ENCODE data around the gene TLNRD1. TPM values are rescaled to one million over a fixed set of nuclear protein-coding genes. Genes with fewer than 3 reads are reported as not detected.

The TLNRD1 gene
- total RNA-seq, 1 donor from 2014 or later, result 4.5 TPM

DNA sequence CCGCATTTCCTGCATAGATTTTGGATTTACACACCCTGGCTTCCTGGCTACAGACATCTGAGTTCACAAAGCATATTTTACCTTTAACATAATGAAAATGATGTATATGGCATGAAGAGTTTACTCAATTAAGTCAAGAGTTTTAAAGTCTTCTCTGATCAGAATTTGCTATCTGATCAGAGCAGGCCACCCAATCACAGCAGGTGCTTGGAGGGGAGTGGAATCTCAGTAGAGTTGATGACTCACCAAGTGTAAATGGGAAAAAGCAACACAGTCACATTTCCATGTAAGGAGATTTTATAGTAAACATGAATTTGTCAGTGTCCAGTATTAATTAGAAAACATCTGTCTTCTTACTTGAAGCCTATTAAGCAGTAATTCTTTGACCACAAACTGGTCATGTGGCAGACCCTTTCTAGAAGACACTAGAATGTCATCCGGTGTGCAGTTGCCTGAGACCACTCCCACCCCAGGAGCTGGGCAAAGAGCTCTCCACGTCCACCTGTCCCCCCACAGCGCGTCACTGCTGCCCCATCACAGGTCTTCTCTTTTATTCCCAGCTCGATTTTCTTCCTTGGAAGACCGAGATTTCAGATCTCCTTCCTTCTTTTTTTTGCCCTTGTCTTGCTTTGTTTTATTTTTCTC is 21.9 kb upstream of the TLNRD1 start:
- no peak for DNase-seq

DNA sequence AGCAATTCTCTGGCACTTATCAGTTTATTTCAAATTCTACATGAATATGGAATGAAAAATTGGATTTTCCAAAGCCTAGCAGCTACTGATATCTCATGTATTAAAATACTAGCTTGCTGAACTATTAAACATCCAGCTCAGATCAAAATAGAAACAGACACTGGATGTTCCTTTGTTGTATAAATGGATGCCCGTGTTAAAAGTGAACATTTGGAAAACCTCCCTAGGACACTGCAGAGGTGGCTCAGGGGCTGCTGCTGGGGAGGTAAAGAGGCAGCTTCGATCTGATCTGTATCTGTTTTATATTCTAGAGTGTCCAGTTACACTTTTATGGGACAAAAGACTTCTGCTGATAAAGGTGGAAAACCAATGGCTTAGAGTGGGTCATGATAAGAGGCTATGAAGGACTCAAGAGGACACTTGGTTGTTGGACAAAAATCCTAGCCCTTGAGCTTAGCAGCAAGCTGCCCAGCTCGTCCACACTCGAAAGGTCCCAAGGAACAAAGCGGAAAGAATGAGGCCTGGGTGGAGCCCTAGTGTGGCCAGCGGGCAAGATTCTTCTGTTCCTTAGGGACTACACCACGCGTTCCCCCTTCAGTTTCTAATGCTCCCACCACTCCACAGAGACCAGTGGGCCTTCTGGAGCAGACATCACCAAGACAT is 21.1 kb upstream of the TLNRD1 start:
- DNase-seq, result no peak

DNA sequence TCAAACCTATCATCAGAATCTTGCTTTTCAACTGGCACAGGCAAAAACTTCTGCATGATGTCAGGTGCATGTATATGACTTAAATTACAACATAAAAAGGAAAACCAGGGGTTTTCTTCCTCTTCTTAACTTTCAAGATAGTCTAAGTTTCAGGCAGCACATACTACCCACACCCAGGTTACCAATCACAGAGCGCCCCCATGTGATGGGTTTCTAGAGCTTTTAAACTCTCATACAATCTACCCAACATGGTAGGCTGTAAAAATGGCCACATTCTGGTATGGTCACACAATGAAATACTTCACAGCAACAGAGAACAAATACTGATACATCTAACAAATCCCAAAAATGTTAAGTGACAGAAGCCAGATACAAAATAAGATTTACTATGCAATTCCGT is 18.5 kb upstream of the TLNRD1 start:
- no peak for DNase-seq

DNA sequence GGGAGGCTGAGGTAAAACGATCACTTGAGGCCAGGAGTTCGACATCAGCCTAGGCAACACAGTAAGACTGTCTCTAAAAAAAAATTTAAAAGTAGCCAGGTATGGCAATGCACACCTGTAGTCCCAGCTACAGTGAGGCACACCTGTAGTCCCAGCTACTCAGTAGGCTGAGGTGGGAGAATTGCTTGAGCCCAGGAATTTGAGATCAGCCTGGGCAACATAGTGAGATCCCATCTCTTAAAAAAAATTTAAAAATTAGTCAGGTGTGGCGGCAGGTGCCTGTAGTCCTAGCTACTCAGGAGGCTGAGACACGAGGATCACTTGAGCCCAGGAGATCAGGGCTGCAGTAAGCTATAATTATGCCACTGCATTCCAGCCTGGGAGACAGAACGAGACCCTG is 17.9 kb upstream of the TLNRD1 start:
- DNase-seq, result no peak

DNA sequence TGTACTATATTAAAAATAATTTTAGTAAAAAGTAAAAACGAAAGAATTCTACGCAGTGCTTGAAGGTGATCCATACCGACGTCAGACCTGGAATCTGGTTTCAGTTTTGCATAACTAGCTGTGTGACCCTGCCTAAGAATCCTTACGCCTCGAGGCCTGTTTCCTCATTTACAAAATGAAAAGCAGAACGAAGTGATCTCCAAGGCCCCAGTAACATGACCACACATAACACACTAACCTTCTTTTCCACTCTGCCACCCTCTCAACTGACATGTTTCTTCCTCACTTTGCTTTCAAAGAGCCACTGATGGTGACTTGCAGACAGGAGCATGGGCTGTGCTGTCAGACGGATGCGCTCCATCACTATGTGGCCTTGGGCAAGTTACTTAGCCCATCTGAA is 15.9 kb upstream of the TLNRD1 start:
- no peak for DNase-seq

DNA sequence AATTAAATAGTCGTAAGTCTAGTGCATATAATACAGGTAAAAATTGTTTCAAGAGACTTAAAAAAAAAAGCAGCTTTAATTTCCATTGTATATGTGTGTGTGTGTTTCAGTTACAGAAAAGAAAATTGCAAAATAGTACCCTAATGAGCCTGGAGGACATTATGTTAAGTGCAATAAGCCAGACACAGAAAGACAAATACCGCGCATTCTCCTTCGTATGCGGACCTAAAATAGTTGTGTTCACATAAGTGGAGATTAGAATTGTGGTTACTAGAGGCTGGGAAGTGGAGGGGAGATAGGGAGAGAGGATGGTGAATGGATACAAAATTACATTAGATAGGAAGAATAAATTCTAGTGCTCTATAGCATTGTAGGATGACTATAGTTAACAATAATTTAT is 14.7 kb upstream of the TLNRD1 start:
- no peak for DNase-seq

DNA sequence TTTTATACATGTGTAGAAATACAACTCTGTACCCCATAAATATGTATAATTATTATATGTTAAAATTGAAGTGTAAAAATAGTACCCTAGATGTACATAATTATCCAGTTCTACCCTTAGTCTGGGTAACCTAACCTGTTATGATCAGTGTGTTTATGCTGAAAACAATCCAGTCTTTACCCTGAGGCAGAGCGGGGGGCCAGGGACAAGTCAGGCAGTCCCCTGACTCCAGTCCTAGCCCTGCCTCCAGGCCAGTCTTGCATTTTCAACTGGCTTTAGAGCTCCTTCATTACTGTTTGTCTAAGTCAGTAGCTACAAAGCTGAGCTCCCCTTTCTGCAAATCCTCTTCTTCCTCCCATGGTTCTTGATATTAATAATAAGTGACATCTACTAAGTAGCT is 14.2 kb upstream of the TLNRD1 start:
- no peak for DNase-seq

DNA sequence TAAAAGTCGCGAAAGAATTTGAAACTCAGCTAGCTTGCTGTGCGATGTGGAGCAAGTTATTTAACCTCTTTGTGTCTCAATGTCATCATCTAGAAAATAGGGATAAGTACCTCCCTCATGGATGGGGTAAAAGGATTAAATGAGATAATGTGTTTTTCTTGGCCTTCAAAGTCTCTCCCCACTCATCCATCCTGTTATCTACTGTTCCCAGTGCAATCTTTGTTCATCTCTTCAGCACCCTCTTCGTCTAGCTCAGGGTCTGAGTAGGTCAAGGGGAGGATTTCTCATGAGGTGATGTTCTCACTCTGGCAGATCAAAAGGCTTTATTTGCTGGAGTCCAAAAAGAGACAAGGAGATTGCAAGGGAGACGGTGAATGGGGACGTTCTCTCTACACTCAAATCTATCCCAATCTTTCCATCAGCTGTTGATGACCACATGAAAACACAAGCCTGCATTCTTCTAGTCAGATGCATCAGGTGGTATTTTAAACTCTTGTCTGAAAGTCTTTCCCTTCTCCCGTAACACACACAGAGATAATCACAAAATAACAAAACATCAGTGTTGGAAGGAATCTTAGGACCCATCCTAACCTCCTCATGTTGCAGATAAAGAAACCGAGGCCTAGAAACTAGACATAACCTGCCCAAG is 12.5 kb upstream of the TLNRD1 start:
- no peak for DNase-seq

DNA sequence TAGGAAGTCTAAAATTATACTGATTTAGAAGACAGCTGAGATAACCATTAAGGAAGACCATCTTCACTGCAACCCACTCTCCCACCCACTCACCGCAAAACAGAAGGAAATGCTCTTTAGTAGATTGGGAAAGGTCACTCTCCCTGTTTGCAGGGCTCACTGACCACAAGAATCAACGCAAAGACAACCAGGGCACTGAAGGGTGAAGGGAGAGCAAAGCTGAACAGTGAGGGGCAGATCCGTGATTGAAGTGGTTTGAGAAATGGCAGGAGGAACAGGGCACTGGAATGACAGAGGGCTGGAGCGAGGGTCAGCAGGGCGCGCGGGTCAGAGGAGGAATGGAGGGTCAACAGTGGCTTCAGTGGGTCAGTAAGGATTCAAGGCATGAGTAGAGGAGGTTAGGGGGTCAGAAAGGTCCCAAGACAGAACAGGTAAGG is 11.6 kb upstream of the TLNRD1 start:
- DNase-seq, result no peak

DNA sequence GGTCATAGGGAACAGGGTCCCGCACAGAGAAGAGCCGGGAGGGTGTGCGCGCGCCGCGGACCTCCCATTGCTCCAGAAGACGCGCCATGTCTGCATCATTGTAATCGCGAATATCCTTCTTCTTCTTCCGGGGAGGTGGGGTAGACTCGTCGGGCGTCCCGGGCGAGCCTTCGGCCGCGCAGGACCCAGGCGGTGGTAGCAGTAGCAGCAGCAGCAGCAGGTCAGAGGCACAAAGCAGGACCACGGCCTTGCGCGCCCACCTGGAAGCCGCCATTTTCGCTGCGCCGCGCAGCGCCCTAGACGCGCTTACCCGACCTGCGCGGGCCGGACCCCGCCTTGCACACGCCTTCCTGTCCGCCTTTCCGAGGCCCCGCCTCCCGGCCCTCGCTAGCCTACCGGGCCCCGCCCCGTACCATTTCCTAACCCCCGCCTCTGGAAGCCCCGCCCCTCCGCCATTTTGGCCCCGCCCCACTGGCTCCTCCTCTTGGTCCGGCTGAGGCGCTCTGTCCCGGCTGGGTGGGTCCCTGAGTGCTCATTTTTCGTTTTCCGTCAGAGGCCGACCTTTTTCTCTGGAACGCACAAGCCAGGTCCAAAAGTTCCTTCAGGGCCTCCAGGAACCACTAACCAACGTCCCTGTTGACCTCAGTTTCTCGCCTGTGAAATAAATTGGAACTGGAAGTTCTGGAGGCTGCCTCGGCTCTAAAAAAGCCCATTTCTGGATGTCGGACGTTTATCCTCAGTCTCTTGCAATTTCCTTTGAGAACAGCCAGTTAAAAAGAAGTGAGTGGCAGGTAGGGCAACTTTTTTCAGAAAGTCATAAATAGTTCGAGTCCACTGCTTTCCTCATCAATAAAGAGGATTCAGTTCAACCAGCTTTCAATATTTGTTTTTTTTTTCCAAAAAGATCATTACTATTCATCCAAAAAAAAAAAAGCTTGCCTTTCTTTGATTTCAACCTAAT is 10.9 kb upstream of the TLNRD1 start, which contains the start of gene MESD:
Gene MESD, minus strand, starts transcription at position 302 of the 961 bp plus-strand sequence. Its CDS starts 28 bp downstream, at position 274.
- DNase-seq, result peak; percentile 95

DNA sequence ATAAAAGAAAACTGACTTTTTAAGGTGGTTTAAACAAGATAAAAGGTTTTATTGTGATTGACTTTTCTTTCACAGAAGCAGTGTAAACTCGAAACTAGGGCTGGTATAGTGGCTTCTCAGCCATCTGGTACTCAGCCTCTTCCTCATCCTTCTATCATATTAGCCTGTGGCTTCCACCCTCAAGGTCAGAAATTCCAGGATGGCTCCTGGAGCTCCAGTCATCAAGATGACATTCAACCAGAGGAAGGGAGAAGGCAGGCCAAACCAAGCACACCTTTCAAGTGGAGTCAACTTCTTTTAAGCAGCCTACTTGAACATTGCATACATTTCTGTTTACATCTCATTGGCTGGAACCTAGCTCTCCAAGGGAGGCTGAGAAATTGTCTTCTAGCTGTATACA is 9.8 kb upstream of the TLNRD1 start:
- DNase-seq, result no peak

DNA sequence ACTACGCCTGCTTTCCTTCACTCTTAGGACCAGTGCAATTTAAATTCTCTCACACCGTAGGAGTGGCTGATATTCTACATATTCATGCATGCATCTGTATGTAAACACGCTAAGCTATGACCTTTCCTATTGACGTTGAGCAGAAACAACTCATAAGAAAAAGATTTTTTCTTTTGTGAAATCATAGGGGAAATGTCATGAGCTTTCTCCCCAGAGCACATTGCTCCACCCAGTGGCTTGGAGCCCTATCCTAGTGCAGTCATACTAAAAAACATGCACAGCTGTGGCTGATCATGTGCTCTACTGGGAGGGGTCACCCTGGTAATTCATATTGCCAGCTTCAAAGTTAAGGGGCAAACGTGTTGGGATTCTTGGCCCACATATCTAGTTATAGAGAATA is 9.3 kb upstream of the TLNRD1 start:
- DNase-seq, result peak; percentile 46

DNA sequence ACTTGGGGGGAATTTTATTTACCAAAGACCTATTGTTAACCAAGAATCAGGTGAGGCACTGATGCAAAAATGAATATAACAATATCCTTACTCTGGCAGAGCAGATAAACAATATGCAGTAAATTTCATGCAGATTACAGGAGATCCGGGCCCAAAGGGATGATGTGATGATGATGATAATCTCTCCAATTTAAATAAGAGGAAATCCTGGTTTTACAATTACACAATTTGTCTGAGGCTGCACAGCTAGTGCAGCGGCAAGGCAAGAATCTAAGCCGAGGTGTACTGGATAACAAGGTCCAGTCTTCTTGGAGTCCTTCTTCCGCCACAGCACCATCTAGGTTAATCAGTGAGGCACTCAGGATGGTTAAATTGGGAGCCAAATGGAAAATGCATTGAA is 8.7 kb upstream of the TLNRD1 start:
- DNase-seq, result no peak

DNA sequence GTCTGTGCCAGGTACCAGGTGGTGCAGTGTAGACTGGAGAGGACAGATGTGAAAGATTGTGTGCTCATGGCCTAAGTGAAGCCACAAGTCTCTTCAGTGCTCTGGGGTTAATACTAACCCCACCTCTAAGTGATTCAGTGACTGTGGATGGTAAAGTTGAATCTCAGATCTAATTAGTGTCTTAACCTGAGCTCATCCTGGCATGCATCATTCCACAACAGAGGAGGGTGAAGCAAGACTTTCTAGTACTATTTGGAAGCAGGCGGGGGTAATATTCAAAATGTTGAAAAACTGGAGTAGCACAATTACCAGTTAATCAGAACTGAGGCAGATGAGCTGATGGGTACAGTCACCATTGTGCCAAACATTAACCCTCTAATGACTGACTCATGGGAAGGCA is 8.3 kb upstream of the TLNRD1 start:
- no peak for DNase-seq

DNA sequence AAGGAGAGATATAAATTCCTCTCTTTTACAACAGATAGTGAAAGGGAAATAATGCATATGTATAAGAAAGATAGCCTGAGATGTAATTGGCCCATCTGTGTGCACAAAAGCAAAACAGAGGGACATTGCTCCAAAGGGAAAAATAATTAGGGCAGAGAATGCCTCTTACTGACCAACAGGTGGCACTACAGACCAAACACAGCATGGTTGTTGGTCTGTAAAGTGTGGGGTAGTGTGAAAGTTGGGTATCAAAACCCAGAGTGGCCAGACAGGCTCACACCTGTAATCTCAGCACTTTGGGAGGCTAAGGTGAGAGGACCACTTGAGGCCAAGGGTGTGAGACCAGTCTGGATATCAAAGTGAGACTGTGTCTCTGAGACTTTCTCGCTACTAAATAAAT is 4.5 kb upstream of the TLNRD1 start:
- no peak for DNase-seq

DNA sequence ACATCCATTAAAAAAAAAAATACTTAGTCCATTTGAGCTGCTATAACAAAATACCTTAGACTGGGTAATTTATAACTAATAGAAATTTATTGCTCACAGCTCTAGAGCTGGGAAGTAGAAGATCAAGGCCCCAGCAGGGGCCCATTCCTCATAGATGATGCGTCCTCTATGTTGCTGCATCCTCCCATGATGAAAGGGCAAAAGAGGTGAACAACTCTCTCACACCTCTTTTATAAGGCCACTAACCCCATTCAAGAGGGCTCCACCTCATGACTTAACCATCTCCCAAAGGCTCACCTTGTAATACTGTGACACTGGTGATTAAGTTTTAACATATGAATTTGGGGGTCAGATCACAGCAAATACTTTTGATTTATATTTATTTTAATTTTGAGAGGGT is 3.0 kb upstream of the TLNRD1 start:
- DNase-seq, result no peak

DNA sequence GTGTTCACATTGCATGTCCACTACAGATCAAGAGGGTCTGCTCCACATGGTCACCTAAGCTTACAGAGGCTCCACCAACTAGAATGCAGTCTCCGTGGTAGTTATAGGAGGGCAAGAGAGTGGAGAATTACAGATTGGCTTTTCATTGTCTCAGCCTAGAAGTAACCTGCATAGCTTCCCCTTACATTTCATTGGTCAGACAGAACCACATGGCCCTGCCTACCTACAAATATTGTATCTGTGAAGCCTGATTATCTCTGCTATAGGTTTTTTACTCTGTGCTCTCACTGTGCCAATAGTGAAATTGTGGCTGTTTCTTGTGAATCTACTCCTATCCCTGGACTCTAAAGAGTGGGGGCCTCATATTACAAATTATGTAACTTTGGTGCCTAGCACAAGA is 2.5 kb upstream of the TLNRD1 start:
- DNase-seq, result no peak

DNA sequence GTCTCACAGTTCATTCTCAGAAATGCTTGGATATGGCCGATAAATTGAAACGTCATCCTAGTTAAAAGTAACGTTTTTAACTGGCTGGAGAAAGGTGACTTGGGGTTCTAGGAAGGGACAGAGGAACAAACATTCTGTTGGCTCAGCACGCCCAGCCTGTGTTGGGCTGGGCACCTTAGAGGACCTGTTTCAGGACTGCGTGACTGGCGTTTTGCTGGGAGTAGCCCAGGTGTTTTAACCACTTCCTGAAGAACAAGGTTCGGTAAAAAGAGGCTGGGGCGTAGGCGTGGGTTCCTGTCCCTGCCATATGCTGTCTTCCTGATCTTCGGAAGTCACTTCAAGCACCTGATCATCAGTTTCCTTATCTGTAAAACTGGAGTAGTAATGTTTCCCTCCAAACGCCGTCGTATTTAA is 1.1 kb upstream of the TLNRD1 start:
- no peak for DNase-seq

DNA sequence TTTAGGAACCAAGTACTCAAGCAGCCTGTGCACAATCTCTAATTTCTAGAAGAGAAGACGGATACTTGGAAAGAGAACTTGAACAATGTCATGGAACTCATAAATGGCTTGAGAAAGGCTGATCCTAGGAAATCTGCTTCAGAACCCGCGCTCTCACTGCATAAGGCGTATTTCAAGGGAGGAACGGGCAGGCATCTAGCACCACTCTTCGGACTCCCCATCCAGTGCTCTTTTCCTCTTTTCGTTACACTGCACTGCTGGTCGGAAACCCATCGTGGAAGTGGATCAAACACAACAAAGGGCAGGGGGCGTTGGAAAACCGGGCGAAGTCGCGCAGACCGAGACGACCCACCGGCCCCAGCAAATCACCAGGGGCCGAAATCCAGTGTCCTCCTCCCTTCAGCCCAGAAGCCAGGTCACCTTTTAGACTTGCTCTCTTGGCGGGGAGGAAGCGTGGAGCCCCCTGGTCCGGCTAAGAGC is 539 bp upstream of the TLNRD1 start:
- DNase-seq, result peak; percentile 55

DNA sequence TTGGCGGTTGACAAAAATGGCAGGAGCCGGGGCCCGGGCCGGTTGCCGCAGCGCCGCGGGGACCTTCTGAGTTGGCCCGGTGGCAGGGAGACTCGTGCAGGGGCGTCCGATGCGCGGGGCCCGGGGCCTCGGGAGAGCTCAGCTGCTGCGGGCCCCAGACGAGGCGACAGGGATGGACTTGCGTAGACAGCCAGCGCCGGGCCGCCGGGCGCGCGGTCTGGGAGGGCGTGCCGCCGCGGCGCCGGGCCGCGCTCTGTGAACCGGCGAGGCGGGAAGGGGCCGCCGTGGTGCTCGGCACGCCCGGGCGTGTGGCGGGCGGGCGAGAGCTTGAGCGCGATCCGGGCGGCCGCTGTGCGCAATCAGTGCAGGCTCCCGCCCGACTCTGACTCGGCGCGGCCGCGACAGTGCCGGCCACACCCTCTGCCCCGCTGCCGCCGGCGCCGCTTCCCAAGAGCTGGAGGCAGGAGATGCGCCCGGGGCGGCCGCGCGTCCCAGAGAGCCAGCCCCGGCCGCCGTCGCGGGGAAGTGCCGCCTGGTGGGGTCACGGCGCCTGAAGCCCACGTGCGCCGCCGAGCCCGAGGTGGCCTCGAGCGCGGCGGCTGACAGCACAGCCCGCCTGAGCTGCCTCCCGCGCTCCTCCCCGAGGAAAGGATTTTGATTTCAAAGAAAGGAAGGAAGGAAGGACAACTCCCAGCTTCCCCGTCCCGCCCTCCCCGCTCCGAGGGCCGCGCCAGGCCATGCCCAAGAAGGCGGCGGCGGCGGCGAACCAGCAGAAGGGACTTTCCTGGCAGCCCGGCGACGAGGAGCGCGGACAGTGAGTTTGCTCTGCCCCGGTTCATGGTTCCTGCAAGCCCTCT is 657 bp downstream of the TLNRD1 start:
- no peak for DNase-seq

DNA sequence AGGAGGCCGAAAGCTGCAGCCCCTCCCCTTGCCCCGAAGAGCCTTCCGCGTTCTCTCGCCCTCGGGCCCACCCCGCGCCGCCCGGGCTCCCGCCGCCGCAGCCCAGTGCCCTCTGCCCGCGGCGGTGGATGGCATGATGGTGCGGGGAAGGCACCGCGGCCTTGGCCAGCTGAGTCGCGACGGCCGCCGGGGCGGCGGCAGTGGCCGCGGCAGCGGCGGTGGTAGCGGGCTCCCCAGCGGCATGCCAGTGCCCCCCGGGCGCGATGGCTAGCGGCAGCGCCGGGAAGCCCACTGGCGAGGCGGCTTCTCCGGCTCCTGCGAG is 1.2 kb downstream of the TLNRD1 start:
- DNase-seq, result no peak
